Keratinocyte (primary cell): ENCODE data around the gene TAF11L7. TPM values are rescaled to one million over a fixed set of nuclear protein-coding genes. Genes with fewer than 3 reads are reported as not detected.
"Not testable (repeated sequence)": the region's sequence is repeated elsewhere in the genome, so short reads cannot be mapped to it uniquely, and the experiment has no call there.

ENCODE experiments used
- DNase-seq: peaks from one replicate; pipeline ENCODE4 v3.0.0-alpha.2; 2011; ENCODE audit warnings: low read depth, missing footprints, low spot score
- FAIRE-seq: peaks from 2 replicates; lab custom pipeline; 2011; peaks lifted over from hg19 to GRCh38; lab: Jason Lieb, UNC
- H2AFZ ChIP-seq: 2 replicates; pipeline ENCODE4 v1.6.0; 2012; ENCODE audit warnings: low read length, control low read depth, inconsistent platforms; ENCODE audit not compliant: control insufficient read depth
- H3K27ac ChIP-seq: 2 replicates; pipeline ENCODE4 v1.5.1; 2011; ENCODE audit warnings: low read length; ENCODE audit not compliant: control insufficient read depth, insufficient read depth
- H3K27me3 ChIP-seq: 3 replicates; pipeline ENCODE4 v1.6.0; 2011; ENCODE audit warnings: low read length; ENCODE audit not compliant: control insufficient read depth, insufficient read depth; ENCODE audit errors: extremely low read depth
- H3K36me3 ChIP-seq, 2 experiments: 2 replicates in 1 of 2; 3 replicates in 1 of 2; pipeline ENCODE4 v1.5.1; 2011; ENCODE audit warnings: low read length in 2 of 2, mild to moderate bottlenecking in 1 of 2; ENCODE audit not compliant: control insufficient read depth in 2 of 2, insufficient read depth in 2 of 2; ENCODE audit errors: extremely low read depth in 1 of 2
- H3K4me1 ChIP-seq: 3 replicates; pipeline ENCODE4 v1.5.1; 2011; ENCODE audit warnings: low read length; ENCODE audit not compliant: control insufficient read depth, insufficient read depth; ENCODE audit errors: extremely low read depth
- H3K4me2 ChIP-seq: 3 replicates; pipeline ENCODE4 v1.6.0; 2011; ENCODE audit warnings: low read depth, low read length; ENCODE audit not compliant: control insufficient read depth, insufficient read depth; ENCODE audit errors: extremely low read depth
- H3K4me3 ChIP-seq, 3 experiments: fragments of 200-600 bp in 1 of 3; sonication (generic) in 1 of 3; 2 replicates in 2 of 3; 3 replicates in 1 of 3; pipeline ENCODE4 v1.5.1; 2011 to 2016; ENCODE audit warnings: low read length in 3 of 3, mild to moderate bottlenecking in 3 of 3, control low read depth in 2 of 3, inconsistent platforms in 1 of 3, low read depth in 1 of 3, mixed read lengths in 1 of 3, mixed run types in 1 of 3, moderate library complexity in 1 of 3; ENCODE audit not compliant: control insufficient read depth in 2 of 3, insufficient read depth in 2 of 3; ENCODE audit errors: extremely low read depth in 1 of 3
- H3K79me2 ChIP-seq: 2 replicates; pipeline ENCODE4 v1.6.0; 2012; ENCODE audit warnings: low read length; ENCODE audit not compliant: control insufficient read depth, insufficient read depth
- H3K9ac ChIP-seq: 3 replicates; pipeline ENCODE4 v1.6.0; 2011; ENCODE audit warnings: low read length; ENCODE audit not compliant: control insufficient read depth, insufficient read depth; ENCODE audit errors: extremely low read depth
- H3K9me1 ChIP-seq: 3 replicates; pipeline ENCODE4 v1.6.0; 2011; ENCODE audit warnings: low read length; ENCODE audit not compliant: control insufficient read depth, insufficient read depth; ENCODE audit errors: extremely low read depth
- H3K9me3 ChIP-seq: 2 replicates; pipeline ENCODE4 v1.5.1; 2012; ENCODE audit warnings: low read depth, low read length; ENCODE audit not compliant: control insufficient read depth
- H4K20me1 ChIP-seq: 3 replicates; pipeline ENCODE4 v1.6.0; 2011; ENCODE audit warnings: low read length; ENCODE audit not compliant: control insufficient read depth, insufficient read depth; ENCODE audit errors: extremely low read depth
- dilution Hi-C: fragments of 300-500 bp; cut with MboI; formaldehyde crosslinking; loops from one replicate; pipeline ENCODE4 v1.7.0; 2020; ENCODE audit warnings: low sequenced_read_pairs; ENCODE audit not compliant: extremely low pct_ligation_motif_present
- polyA plus RNA-seq, 5 experiments: library from polyadenylated mRNA; depleted of rRNA in 3 of 5; stranded (reverse) in 3 of 5; stranded (forward) in 1 of 5; unstranded in 1 of 5; fragments of >200 nt; gene quantifications; 1 replicate in 1 of 5; 2 replicates in 3 of 5; 3 replicates in 1 of 5; pipeline versions ENCODE4 v1.2.1 to v1.2.3, GENCODE V29; 2011 to 2012; ENCODE audit warnings: missing spikeins in 2 of 5, low read depth in 1 of 5, low replicate concordance in 1 of 5
- small RNA-seq, 3 experiments: library from RNA; depleted of rRNA; stranded (forward); fragments of <200 nt; gene quantifications; one replicate each; pipeline ENCODE3, GENCODE V24; 2012; ENCODE audit warnings: low read depth in 3 of 3, low replicate concordance in 1 of 3; ENCODE audit not compliant: insufficient read length in 3 of 3

TAF11L7 gene
- polyA plus RNA-seq, 1 donor (not counting 4 experiments of a cell fraction or from before 2014, with no cell fraction given), result not detected

DNA sequence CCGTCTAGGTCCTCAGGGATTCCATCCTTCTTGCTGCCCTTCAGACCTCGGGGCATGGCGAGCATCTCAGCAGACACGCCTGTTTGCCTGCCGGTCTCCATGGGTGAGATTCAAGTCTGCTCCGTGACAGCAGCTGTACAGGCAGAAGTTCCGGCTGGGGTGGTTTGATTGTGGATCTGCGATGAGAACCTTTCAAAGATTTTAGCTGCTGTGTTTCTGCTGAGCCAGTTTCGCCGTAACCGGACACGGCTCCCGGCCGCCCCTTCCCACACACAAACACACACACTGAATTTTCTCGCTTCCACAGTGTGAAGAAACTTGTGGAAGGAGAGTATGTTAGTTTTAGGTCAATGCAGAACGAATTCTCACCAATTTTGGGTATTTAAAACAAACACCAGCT lies 5.3 kb upstream of the TAF11L7 start, which contains the start of gene TAF11L8:
TAF11L8 (minus strand) TSS at position 101 of the 400 bp plus-strand sequence.
- H3K9ac ChIP-seq, H3K4me3 ChIP-seq, H3K36me3 ChIP-seq, H3K4me1 ChIP-seq, FAIRE-seq, H4K20me1 ChIP-seq, H3K9me3 ChIP-seq, dilution Hi-C loops, H3K9me1 ChIP-seq, H3K4me2 ChIP-seq, H3K27me3 ChIP-seq, H3K79me2 ChIP-seq, H3K27ac ChIP-seq, H2AFZ ChIP-seq, DNase-seq: not testable (repeated sequence)

Small RNA genes within 50 kb of the gene (small RNA-seq; reads per million reads assigned to genes)
- 0 reads per million in 3 experiments for gene AC233724.3
- gene AC233724.6, result 0 reads per million in 3 experiments
- 0 reads per million in 3 experiments for gene AC233724.7

Other genes with a start within 250 kb of the TAF11L7 start
- not detected in 3 replicates for gene TAF11L2, start 87.5 kb downstream of the TAF11L7 start, polyA plus RNA-seq
- gene TAF11L3, start 67.4 kb downstream of the TAF11L7 start, polyA plus RNA-seq, result not detected in 3 replicates
- not detected in 3 replicates for gene TAF11L4, start 64.0 kb downstream of the TAF11L7 start, polyA plus RNA-seq
- not detected in 3 replicates for gene TAF11L5, start 60.5 kb downstream of the TAF11L7 start, polyA plus RNA-seq
- not detected in 3 replicates for gene TAF11L6, start 57.1 kb downstream of the TAF11L7 start, polyA plus RNA-seq
- not detected in 3 replicates for gene TAF11L8, start 5.2 kb upstream of the TAF11L7 start, polyA plus RNA-seq
- not detected in 3 replicates for gene TAF11L9, start 8.6 kb upstream of the TAF11L7 start, polyA plus RNA-seq
- gene TAF11L10, start 12.1 kb upstream of the TAF11L7 start, polyA plus RNA-seq, result not detected in 3 replicates
- gene TAF11L11, start 18.4 kb upstream of the TAF11L7 start, polyA plus RNA-seq, result not detected in 3 replicates
- not detected in 3 replicates for gene TAF11L12, start 24.6 kb upstream of the TAF11L7 start, polyA plus RNA-seq
- gene TAF11L13, start 46.3 kb upstream of the TAF11L7 start, polyA plus RNA-seq, result not detected in 3 replicates
- gene TAF11L14, start 48.7 kb upstream of the TAF11L7 start, polyA plus RNA-seq, result not detected in 3 replicates